GM21381 (cell line): ENCODE results near the gene MAPK12.

Source experiments
- ATAC-seq: cut with Tn5 transposase; IDR thresholded peaks from one replicate; pipeline ENCODE4 v1.9.1; 2021; ENCODE audit warnings: mild to moderate bottlenecking, moderate library complexity; ENCODE audit not compliant: unreplicated experiment

MAPK12 gene

DNA sequence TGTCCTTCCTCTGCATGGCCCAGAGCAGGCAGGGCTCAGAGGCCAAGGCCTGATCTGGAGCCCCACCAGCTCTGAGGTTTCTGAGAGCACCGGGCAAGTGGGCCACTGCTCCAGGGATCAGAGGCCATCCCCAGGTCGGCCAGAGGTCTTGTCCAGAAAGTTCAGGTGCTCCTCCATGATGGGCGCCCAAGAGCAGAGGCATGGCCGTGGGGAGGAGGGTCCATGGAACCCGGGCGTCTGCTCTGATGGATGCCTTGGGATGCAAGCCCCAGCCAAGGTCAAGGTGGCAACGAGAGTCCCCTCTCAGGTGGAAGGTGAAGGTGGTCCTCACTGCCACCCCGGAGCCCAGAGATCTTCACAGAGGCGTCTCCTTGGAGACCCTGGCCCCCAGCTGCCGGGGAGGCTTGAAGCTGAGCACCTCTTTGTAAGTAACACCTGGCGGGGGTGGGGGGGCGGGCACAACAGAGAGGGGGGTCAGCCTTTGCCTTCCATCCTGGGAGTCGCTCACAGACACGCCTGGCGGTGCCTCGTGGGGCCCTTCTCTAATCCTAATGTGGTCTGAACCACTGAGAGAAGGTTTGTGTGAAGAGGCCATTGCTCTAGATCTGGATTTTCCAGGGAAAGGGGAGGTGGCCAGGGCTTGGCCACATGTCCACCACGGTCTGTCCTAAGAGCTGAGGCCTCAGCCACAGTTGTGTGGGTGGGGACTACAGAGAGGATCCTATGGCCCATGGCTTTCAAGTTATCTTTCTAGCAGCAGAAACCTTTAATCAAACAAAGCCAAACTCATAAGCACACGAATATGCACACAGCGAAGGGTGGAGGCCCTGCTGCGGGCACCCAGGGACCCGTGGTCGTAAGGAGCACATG is 8.2 kb downstream of the MAPK12 start:
- no peak for ATAC-seq

DNA sequence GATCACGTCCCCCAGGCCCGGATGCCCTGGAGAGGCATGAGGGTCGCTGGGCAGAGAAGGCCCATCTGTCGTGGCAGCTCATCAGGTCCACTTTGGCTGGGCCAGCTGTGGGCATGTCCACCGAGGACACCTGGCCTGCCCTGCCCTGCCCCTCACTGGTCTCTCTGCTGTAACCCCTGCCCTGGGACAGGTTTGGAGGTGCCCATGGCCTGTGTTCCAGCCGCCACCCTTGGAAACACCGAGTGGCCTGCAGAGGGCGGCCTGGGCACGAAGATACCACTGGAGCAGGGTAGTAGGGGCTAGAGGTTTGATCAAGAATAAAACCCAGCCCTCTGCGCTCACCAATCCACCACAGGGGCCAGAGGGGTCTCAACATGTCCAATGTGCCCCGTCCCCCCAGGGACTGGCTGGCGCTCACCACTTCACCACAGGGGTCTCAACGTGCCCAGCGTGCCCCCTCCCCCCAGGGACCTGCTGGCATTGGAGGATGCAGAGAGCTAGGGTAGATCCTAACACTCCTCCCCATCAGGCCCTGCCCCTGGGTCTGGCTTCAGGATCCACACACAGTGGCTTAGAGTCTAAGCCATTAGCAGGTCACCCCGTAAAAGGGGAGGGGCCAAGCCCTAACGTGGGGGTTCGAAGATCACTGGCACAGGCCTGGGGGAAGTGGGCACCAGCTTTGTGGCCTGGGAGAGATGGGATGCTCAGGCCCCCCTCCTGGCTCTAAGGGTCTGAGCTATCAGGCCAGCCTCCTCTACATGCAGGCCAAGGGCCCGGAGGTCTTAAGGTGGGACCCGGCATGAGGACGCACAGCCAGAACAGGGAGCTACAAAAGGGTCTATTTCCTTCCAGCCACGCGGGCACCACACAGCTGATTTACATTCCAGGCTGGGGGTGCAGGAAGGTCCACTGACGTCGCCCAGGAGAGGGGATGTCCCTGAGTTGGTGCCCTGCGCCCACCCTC is 9.1 kb downstream of the MAPK12 start:
- ATAC-seq, result no peak

DNA sequence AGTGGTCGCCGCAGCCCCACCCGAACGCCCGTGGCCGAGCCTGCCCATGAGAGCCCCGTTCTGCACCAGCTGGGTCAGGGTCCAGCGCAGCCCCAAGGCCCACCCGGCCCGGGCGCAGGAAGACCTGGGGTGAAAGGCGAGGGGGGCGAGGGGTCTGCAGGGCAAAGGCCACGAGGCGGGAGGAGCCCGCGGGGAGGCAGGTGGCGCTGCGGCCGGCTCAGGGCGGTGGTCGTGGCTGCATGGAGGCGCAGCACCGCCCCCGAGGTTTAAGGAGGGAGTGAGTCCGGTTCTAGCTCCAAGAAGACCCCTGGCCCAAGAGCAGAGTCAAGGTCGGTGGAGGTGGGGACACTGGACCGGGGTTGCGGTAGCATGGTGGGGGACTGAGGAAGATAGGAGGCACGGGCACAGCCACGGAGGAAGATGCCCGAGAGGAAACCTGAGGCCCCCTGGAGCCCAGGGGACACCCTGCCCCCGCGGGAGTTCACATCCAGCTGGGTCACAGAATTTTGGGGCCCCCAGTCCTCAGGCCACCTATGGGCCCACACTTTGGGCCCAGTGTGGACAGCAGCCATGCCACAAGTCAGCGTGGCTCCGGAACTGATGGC is 9.9 kb downstream of the MAPK12 start:
- no peak for ATAC-seq

DNA sequence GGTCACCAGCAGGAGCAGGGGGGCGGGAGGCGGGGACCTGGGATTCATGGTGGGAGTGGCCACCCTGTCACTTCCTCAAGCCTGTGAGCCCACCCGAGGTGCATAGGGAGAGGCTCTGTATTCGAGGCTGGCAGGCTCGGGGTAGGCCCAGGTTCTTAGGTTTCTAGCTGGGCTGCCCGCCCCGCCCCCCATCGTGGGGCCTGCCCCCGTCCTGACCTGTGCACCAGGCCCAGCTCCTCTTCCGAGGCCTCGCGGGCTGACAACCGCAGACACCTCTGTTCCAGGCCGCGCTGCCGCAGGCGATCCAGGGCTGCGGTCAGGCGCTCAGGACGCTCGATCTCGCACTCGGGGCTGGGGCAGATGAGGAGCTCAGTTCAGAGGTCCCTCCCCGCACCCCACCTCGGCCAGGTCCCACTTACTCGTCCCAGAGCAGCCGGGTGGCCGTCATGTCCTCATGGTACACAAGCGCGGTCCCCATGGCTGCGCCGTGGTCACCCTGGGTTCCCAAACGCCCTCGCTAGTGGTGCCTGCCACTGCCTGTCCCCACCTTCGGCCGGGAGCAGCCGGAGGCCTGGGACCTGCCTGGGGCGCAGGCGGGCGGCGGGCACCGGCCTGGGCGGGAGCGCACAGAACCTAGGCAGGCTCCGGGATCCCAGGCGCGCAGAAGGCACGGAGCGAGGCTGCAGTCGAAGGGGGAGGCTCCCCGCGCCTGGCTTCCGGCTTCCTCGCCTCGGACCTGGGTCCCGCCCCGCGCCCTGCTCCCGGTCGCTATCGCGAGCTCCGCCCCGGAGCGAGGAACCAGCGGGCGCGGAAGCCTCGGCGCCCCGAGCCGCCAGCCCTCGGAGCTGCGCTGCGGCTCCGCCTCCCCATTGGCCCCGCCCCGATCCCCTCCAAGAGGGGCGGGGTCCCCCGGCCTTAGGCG is 10.7 kb downstream of the MAPK12 start, which contains the start of gene HDAC10:
Gene HDAC10, minus strand, starts transcription at position 711 of the 922 bp plus-strand sequence. Its CDS starts 233 bp downstream, at position 478.
- peak; percentile 57 for ATAC-seq

DNA sequence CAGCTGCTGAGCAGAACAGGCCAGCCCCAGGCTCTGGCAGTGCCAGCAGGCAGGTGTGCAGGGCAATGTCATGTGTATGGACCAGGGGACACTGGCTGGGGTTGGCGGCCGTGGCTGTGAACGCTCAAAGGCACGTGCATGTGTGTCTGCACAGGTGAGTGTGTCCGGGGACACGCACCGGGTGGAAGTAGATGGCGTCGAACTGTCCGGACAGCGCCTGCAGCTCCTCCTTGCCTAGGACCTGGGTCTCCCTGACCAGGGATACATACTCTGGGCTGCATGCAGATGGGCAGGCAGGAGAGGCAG is 11.3 kb downstream of the MAPK12 start:
- no peak for ATAC-seq

DNA sequence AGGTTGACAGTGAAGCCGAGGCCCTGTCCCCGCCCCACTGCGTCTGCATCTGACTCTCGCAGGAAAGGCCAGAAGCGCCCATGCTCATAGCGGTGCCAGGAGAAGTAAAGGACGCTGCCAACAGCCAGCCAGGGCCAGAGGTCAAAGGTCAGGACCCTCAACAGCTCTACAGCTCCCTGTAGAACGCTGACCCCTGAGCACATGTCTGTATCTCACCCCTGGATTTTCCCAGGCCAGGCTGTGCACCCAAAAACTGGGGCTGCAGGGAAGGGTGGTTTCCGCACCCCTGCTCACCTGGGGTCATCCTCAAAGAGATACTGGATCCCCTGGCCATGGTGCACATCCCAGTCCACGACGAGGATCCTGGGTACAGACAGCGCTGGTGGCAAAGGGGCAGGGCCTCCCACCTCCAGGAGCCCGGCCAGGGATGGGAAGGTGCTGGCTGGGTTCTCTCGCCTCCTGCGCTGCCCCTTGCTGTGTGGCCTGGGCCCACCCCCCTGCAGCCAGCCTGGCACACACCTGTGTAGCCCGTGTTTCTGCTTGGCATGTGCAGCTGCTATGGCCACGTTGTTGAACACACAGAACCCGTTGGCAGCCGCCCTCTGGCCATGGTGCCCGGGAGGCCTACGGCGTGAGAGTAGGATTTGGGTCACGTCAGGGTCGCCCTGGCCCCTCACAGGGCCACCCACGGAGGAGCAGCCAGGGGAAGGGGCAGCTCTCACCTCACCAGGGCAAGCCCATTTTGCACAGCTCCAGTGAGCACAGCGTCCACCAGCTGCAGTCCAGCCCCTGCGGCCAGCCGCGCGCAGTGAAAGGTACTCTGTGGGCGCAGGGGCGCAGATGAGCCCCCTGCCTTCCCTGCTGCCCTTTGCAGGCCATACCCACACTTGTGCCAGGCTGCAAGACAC is 11.9 kb downstream of the MAPK12 start:
- ATAC-seq, result no peak

DNA sequence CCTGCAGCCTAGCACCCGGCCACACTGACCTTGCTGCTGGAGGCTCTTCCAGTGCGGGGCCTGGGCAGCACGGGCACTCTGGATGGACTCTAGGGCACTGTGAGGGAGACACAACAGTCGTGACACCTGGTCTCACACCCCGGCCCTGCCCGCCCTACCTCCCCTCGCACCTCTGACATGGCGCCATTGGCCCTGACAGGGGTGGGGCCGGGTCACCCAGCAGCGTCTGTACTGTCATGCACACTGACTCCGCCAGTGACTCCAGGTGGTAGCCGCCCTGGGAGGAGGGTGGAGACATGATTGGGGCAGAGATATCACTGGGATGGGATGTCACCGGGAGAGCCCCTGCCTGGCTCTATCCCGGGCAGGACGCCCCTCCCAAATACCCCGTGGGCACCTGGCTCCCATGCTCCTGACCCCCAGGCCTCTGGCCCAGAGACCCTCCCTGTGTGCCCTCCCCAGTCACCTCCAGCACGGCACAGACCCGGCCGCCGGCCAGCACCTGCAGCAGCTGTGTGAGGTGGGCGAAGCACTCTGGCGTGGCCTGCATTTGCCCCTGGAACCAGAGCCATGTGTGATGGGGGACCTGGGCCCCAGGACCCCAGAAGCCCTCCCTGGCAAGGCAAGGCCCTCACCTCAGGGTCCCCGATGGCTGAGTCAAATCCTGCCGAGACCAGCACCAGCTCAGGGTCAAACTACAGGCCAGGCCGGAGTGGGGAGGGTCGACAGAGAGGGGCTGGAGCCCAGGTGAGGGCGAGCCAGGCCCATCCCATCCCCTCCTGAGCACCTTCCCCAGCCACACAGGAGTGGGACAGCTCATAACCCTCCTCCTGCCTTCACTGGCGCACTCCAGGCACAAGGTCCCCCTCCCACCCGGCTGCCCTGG is 13.0 kb downstream of the MAPK12 start:
- ATAC-seq, result no peak

DNA sequence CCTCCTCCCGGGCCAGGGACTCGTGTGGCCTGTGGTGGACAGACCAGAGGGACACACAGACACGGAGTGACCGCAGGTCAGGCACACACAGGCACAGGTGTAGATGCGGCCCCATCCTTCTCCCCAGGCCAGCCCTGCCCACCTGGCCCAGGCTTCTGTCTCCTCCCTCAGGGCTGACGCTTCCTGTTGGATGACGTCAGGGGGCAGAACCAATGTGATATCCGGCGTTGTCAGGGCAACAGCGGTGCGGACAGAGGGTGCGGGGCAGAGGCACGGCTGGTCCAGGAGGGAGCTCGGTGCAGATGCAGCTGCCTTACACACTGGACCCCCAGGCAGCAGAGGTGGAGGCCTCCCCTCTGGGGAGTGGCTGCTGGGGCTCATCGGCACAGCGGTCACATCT is 13.7 kb downstream of the MAPK12 start:
- no peak for ATAC-seq

DNA sequence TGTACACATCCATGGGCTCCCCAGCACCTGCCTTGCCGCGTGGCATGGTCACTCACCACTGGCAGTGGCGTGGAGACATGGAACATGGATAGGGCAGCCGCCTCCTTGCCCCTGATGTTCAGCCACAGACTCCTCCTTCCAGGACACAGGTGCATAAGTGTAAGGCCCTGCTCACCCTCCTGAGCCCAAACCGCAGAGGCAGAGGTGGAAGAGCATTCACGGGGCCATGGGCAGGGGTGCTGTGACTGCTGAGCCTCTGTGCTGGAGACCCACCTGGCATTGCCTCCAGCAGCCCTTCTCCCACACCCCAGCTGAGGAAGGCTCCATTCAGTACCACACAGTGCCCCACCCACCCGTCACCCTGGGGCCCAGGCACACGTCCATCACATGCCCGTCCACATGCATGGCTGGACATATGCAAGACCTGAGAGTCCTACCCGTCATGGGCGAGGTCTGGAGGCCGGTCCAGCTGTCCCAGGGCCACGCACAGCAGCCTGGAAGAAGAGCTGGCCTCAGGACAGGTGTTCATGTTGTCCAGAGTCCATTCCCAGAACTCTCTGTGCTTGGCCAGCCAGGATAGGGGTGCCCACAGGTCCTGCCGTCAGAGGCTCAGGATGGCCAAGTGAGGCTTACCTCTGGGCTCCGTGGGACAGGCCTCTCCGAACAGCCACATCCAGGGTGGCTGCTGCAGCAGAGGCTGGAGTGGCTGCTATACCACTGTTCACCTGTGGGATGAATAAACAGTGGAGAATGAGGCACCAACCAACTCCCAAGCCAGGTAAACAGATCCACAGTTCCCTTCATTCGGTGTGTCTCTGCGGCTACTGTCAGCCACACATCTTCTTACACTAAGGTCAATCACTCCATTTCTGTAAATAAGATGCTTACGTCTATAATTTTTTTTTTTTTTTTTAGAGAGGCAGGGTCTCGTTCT is 15.0 kb downstream of the MAPK12 start:
- ATAC-seq, result no peak

DNA sequence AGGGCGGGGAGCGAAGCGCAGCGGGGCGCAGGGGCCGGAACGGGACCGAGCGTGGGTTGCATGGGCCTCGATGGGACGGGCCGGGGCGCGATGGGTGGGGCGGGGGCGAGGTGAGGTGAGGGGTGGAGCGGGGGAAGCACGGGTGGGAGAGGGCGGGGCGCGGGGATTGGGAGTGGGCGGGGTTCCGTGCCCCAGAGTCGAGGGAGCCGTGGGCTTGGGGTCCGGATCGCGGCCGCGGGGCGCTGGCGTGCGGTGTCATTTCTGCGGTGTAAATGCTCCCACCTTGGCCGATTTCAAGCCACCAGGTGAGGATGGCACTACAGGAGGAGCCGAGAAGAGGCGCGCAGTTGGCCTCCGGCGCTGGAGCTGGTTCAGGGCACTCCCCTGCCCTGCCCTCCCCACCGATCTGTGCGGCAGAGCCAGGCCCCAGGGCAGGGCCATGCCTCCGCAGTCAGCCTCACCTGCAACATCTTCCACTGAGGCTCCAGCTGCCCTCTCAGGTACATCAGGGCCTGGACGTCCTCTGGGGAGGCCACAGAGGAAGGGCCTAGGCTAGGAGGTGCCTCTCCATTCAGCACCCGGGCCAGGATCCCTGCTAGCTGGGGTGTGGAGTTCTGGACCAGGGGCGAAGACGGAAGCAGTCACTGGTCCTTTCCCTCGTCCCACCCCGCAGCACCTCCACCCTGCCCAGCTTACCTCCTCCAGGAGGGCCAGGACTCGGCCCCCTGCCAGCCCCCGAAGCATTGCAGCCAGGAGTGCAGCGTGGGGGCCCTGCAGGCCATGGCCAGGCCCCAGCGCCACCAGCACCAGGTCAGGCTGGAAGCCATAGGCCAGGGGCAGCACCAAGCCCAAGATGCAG is 16.0 kb downstream of the MAPK12 start:
- no peak for ATAC-seq

DNA sequence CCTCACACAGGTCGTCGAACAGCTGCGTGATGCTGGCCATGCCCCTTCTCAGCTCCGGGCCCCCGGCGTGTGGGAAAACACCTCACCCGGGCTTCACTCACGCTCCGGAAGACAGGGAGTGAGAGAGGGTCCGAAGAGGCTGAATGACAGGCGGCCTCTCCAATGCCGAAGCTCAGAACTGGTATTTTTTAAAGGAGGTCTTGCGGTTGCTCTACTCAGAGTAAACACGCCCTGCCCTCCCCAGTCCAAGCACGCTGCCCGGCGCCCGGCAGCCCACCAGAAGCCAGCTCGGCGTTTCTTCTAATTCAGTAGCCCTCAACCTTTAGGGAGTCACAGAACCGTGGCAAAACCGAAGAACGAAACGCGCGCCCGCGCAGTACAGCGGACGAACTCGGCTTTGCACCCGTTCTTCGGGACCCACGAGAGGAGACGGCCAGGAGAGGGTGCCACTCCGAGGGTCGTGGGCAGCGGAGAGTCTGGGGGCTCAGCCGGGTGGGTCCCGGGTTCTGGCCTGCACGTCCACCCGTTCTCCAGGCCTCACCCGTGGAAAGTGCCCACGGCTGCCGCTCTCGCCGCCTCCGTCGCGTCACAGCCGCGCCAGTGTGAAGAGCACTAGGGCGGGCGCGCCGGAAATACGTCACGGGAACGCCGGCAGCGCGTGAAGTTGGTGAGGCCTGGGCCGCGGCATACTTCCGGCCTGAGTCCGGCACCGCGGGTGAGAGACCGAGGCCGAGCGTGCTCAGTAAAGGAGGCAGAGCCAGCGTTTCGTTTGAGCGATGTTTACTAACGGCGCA is 16.9 kb downstream of the MAPK12 start, which contains the start of gene TUBGCP6:
Gene TUBGCP6, minus strand, starts transcription at position 604 of the 794 bp plus-strand sequence. Its CDS starts 564 bp downstream, at position 40.
- ATAC-seq, result peak; percentile 64

DNA sequence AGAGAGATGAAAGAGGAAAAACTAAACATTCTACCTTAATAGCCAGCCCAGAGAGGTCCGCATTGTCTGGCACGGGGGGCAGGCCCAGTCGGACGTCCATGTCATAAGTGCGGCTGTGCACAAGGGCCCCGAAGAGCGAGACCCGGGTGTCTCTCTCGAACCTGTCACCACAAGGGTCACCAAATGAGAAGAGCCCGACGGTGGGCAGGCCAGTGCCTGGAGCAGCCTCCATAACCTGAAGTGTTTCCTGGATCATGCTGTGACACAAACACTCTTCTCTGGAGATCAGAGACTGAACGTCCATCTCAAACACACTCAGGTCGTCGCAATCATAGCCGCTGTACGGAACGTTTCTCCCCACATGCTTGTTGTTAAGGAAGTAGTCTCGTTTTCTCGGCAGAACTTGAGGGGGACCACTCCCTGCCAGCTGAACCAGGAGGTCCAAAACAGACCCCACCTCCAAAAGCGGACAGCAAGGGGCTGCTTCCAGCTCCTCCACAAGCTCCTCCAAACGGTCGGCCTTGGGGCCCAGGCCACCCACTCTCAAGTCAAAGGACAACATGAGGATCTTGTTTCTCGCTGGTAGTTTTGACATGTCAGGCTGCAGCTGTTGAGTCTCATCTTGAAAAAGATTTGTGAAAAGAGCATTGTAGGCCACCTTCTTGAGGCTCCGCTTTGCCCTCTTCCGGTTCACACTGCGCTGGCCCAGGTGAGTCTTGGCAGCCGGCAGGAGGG is 17.6 kb downstream of the MAPK12 start:
- ATAC-seq, result no peak

DNA sequence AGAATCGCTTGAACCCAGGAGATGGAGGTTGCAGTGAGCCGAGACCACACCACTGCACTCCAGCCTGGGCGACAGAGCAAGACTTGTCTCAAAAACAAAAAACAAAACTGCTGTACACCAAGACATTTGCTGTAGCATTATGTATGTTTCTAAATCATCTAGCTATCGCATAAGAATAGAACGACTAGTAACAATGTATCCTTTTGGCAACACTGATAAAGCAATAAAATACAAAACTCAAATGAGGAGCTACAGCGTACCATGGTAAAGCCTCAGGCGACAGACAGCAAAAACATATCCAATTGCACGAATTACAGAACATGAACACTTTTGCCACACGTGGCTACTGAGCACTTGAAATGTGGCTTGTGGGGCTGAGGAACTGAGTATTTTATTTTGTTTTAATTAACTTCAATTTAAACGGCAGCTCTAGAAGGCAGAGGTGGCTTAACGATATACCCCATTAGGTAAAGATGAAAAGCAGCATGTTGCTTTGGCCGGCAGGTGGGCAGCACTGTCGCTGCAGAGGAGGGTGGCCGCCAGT is 19.0 kb downstream of the MAPK12 start:
- no peak for ATAC-seq

DNA sequence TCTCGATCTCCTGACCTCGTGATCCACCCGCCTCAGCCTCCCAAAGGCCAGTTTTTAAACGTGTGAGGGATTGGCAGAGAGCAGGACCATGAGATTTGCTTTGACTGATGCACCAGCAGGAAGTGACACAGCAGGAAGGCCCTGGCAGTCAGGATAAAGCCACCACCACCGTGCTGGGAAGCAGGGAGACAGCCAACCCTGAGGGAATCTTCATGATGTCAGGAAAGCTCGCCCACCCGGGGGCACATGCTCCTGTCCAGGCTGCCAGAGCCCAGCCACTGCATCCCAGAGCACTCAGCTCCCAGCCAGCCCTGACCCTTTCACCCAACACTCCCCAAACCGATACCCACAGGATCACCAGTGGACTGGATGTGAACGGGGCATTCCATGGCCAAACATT is 22.7 kb downstream of the MAPK12 start:
- ATAC-seq, result no peak
